Uterus (tissue), 2 donors: Measurements from ENCODE around the gene CHPF.

ENCODE experiments used
- POLR2A ChIP-seq, 2 donors: fragments of 450-650 bp; IDR thresholded peaks; one replicate each; pipeline ENCODE4 v1.6.1; 2016; ENCODE audit warnings: antibody characterized with exemption in 2 of 2, mild to moderate bottlenecking in 1 of 2, moderate library complexity in 1 of 2
- TF ChIP-seq, protein P1 (sequence below), 4 experiments: fragments of 200-600 bp in 2 of 4; fragments of 450-650 bp in 2 of 4; sonication (generic) in 2 of 4; IDR thresholded peaks; one replicate each; pipeline ENCODE4 v1.5.1; 2016 to 2019; ENCODE audit warnings: antibody characterized with exemption in 4 of 4, mild to moderate bottlenecking in 2 of 4, moderate library complexity in 1 of 4

DNA sequence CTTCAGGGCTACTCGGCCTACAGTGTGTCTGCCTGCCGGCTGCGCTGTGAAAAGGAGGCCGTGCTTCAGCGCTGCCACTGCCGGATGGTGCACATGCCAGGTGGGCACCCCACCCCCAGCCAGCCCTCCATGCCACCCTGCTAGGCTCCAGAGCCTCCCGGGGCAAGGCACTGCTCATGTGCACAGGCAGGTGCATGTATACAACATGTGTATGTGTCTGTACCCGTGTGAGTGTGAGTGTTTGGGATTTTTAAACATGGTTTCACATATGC lies 11.3 kb downstream of the CHPF start:
- no peak for TF ChIP-seq POLR2A (IDR thresholded peaks at IDR 0.05)
- TF ChIP-seq, protein P1, sequence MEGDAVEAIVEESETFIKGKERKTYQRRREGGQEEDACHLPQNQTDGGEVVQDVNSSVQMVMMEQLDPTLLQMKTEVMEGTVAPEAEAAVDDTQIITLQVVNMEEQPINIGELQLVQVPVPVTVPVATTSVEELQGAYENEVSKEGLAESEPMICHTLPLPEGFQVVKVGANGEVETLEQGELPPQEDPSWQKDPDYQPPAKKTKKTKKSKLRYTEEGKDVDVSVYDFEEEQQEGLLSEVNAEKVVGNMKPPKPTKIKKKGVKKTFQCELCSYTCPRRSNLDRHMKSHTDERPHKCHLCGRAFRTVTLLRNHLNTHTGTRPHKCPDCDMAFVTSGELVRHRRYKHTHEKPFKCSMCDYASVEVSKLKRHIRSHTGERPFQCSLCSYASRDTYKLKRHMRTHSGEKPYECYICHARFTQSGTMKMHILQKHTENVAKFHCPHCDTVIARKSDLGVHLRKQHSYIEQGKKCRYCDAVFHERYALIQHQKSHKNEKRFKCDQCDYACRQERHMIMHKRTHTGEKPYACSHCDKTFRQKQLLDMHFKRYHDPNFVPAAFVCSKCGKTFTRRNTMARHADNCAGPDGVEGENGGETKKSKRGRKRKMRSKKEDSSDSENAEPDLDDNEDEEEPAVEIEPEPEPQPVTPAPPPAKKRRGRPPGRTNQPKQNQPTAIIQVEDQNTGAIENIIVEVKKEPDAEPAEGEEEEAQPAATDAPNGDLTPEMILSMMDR (IDR thresholded peaks at IDR 0.05): no peak
